Right atrium auricular region (tissue), 2 donors: ENCODE results near the gene GCNT2. TPM values are rescaled to one million over a fixed set of nuclear protein-coding genes. Genes with fewer than 3 reads are reported as not detected.
"Not testable (repeated sequence)": the region's sequence is repeated elsewhere in the genome, so short reads cannot be mapped to it uniquely, and the experiment has no call there.

ENCODE experiments used
- DNase-seq: peaks from one replicate; pipeline ENCODE4 v3.0.0-alpha.2; 2019; ENCODE audit warnings: low spot score
- H3K27ac ChIP-seq, 2 donors: fragments of 200-600 bp; sonication (generic); 1 replicate in 1 of 2; 2 replicates in 1 of 2; pipeline ENCODE4 v1.5.1; 2016 to 2019
- H3K27me3 ChIP-seq, 2 donors: fragments of 200-600 bp; sonication (generic); one replicate each; pipeline versions ENCODE4 v1.5.1 to v1.6.0; 2017 to 2019
- H3K36me3 ChIP-seq: fragments of 200-600 bp; sonication (generic); one replicate; pipeline ENCODE4 v1.5.1; 2016
- H3K4me1 ChIP-seq, 2 donors: fragments of 200-600 bp; sonication (generic); one replicate each; pipeline versions ENCODE4 v1.5.1 to v1.6.0; 2017 to 2019
- H3K4me3 ChIP-seq, 2 donors: fragments of 200-600 bp; sonication (generic); 1 replicate in 1 of 2; 2 replicates in 1 of 2; pipeline ENCODE4 v1.5.1; 2017 to 2019; ENCODE audit warnings: mild to moderate bottlenecking in 1 of 2, moderate library complexity in 1 of 2
- H3K9me3 ChIP-seq, 2 donors: fragments of 200-600 bp; sonication (generic); one replicate each; pipeline ENCODE4 v1.5.1; 2019
- CTCF ChIP-seq, 2 donors: fragments of 200-600 bp; sonication (generic); IDR thresholded peaks; one replicate each; pipeline ENCODE4 v1.5.1; 2019; ENCODE audit warnings: antibody characterized with exemption in 2 of 2
- total RNA-seq, 2 donors: library from RNA; depleted of rRNA; stranded (reverse); fragments of >200 nt; gene quantifications; one replicate each; pipeline ENCODE4 v1.1.0, GENCODE V29; 2016

GCNT2 gene
- total RNA-seq, 2 donors from 2014 or later: 3.3 to 13.5 TPM

GRCh38 chr6:10615675-10616074, 94.5 kb downstream of the GCNT2 start:
- TF ChIP-seq CTCF (IDR thresholded peaks at IDR 0.05): no peak
- H3K27ac ChIP-seq: no peak overlapping the region

GRCh38 chr6:10616266-10616665, 95.1 kb downstream of the GCNT2 start:
- H3K4me3 ChIP-seq, H3K9me3 ChIP-seq, H3K27me3 ChIP-seq, H3K4me1 ChIP-seq, H3K36me3 ChIP-seq, H3K27ac ChIP-seq, DNase-seq: not testable (repeated sequence)

More at GRCh38 chr6:10615675-10616074, 94.5 kb downstream of the GCNT2 start:
- Histone ChIP-seq H3K9me3 (no peaks in the 10 kb centered on the region), H3K27me3 (no peaks in the 10 kb centered on the region), H3K4me1 (no peaks in the 10 kb centered on the region), H3K4me3 (no peak overlapping the region), H3K36me3 (no peaks in the 10 kb centered on the region)
- DNase-seq: no peak

GRCh38 chr6:10617008-10617696, 96.0 kb downstream of the GCNT2 start:
- H3K36me3 ChIP-seq: no peaks in the 10 kb centered on the region
- no peaks in the 10 kb centered on the region for H3K9me3 ChIP-seq
- H3K4me1 ChIP-seq: no peaks in the 10 kb centered on the region
- H3K4me3 ChIP-seq: no peak overlapping the region
- H3K27ac ChIP-seq: no peak overlapping the region
- DNase-seq: no peak
- TF ChIP-seq CTCF (IDR thresholded peaks at IDR 0.05): no peak
- H3K27me3 ChIP-seq: no peaks in the 10 kb centered on the region

GRCh38 chr6:10618409-10618808, 97.3 kb downstream of the GCNT2 start:
- Histone ChIP-seq H3K27ac (no peak overlapping the region), H3K27me3 (no peaks in the 10 kb centered on the region), H3K4me3 (no peak overlapping the region), H3K9me3 (no peaks in the 10 kb centered on the region), H3K36me3 (no peaks in the 10 kb centered on the region), H3K4me1 (no peaks in the 10 kb centered on the region)
- no peak for DNase-seq
- TF ChIP-seq CTCF (IDR thresholded peaks at IDR 0.05): no peak

GRCh38 chr6:10621213-10621612, 100.1 kb downstream of the GCNT2 start:
- Histone ChIP-seq H3K36me3 (peaks cover 2% of the 10 kb centered on the region), H3K4me3 (no peak overlapping the region), H3K4me1 (no peaks in the 10 kb centered on the region), H3K9me3 (no peaks in the 10 kb centered on the region), H3K27ac (no peak overlapping the region), H3K27me3 (no peaks in the 10 kb centered on the region)
- no peak for DNase-seq
- TF ChIP-seq CTCF (IDR thresholded peaks at IDR 0.05): no peak

GRCh38 chr6:10621847-10622246, 100.7 kb downstream of the GCNT2 start:
- Histone ChIP-seq H3K27ac (no peak overlapping the region), H3K9me3 (no peaks in the 10 kb centered on the region), H3K27me3 (no peaks in the 10 kb centered on the region), H3K36me3 (peaks cover 5% of the 10 kb centered on the region), H3K4me1 (no peaks in the 10 kb centered on the region), H3K4me3 (no peak overlapping the region)
- DNase-seq: no peak
- TF ChIP-seq CTCF (IDR thresholded peaks at IDR 0.05): no peak
